GM18951 (cell line): ENCODE results near the gene FKBP6.

ENCODE experiments used
- POLR2A ChIP-seq: IDR thresholded peaks from 4 replicates; pipeline ENCODE4 v1.6.1; 2011; ENCODE audit warnings: mild to moderate bottlenecking; ENCODE audit not compliant: insufficient read length, insufficient read depth; ENCODE audit errors: extremely low read depth
- in situ Hi-C: fragments of 300-500 bp; cut with MboI; formaldehyde crosslinking; loops from one replicate; pipeline ENCODE4 v1.12.0; 2022; ENCODE audit warnings: low sequenced_read_pairs, mixed read lengths, inconsistent platforms; ENCODE audit not compliant: unreplicated experiment

FKBP6 gene

DNA sequence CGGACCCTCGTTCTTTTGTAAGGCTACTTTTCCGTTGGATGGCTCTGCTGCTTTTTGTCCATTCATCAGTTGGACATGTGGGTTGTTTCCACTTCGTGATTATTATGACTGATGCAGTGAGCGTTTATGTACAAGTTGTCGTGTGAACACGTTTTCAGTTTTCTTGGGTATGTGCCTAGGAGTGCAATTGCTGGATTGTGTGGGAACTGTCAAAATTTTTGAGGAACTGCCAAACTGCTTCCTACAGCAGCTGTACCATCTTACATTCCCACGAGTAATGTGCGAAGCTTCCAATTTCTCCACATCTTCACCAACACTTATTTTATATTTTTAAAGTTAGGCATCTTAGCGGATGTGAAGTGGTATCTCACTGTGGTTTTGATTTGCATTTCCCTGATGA is 10.4 kb downstream of the FKBP6 start:
- TF ChIP-seq POLR2A, result no peak
- in situ Hi-C loops, result no loop called here

DNA sequence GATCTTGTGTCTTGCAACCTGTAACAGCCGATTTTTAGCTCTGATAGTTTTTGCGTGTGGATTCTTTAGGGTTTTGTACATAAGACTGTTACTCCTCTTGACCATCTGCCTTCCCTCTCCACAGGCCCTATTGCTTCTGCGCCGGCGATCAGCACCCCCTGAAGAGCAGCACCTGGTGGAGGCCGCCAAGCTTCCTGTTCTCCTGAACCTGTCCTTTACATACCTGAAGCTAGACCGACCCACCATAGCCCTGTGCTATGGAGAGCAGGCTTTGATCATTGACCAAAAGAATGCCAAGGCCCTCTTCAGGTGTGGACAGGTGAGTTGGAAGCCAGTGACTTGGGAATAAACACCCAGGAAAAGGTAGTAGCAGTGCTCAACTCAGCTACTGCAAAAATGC is 12.6 kb downstream of the FKBP6 start:
- in situ Hi-C loops, result no loop called here
- TF ChIP-seq POLR2A, result no peak

DNA sequence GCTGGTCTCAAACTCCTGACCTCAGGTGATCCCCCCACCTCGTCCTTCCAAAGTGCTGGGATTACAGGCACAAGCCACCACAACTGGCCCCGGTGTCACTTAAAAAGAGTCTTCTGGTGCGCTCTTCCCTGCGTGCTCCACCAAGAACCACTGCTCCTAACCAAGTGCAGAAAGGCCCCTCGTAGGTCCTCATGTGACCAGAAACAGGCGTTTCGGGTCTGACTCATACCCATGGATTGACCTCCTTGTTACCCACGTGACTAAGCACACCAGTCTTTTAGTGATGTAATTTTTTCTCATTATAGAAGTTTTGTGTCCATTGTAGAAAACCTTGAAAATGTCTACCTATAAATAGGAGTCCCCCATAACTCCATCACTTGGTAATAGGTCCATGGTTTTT is 13.9 kb downstream of the FKBP6 start:
- TF ChIP-seq POLR2A, result no peak
- in situ Hi-C loops, result no loop called here

GRCh38 chr7:73342645-73343044 is 14.7 kb downstream of the FKBP6 start:
- TF ChIP-seq POLR2A, result no peak
- in situ Hi-C loops, result no loop called here

DNA sequence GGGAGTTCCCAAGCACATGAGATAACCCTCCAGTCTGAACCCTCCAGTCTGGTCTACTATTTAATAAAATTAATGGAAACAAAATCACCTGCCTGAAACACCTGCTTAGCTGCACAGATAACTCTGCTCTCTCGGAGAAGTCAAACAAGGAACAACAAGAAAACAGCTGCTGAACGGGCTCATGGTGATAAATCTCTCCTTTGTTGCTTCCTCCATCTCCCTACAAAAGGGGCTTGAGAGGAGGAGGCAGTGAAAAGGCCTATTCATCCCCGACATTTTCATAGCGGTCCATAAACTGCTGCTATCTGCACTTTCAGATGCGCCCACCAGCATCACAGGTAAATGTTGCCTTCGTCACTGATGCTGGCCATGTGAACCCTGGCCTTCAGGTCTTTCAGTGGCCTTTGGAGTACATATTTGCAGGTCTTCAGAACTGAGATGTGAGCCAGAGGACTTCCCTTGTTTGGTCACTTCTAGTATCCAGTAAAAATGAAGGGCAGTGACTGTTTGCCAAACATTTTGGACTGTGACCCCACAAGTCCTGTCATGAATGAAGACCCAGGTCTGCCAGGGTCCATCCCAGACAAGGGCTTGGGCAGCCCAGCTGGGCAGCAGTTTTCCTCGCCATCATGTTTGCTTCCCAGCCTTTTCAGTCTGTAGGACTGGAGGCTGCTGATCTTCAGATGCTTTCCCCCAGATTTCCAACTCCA is 15.9 kb downstream of the FKBP6 start:
- TF ChIP-seq POLR2A, result no peak
- in situ Hi-C loops, result no loop called here

DNA sequence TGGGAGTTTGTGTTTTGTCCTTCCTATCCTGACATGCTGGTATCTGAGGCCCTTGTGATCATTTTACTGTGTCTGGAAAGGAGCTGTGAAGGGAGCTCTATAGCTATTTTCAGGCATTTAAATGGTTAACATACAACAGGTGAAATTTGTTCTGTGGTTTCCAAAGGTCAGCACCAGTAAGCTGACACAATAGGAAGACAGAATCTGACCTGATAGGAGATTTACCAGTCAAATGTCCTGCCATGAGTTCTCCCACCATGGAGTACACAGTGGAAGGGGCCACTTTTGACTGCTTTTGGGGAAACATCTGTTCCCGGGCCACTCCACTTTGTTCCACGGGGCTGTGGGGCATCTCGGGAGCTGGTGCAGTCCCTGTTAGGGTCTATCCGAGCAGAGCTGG is 17.6 kb downstream of the FKBP6 start:
- in situ Hi-C loops, result no loop called here
- TF ChIP-seq POLR2A, result no peak

- no peak for TF ChIP-seq POLR2A
- in situ Hi-C loops, result no loop called here
These were observed 18.0 kb downstream of the FKBP6 start for GRCh38 chr7:73345951-73346350.

- in situ Hi-C loops, result no loop called here
- no peak for TF ChIP-seq POLR2A
These were observed 21.8 kb downstream of the FKBP6 start for GRCh38 chr7:73349763-73350162.

- TF ChIP-seq POLR2A, result no peak
- in situ Hi-C loops, result no loop called here
These were observed 22.5 kb downstream of the FKBP6 start for GRCh38 chr7:73350306-73351068.

DNA sequence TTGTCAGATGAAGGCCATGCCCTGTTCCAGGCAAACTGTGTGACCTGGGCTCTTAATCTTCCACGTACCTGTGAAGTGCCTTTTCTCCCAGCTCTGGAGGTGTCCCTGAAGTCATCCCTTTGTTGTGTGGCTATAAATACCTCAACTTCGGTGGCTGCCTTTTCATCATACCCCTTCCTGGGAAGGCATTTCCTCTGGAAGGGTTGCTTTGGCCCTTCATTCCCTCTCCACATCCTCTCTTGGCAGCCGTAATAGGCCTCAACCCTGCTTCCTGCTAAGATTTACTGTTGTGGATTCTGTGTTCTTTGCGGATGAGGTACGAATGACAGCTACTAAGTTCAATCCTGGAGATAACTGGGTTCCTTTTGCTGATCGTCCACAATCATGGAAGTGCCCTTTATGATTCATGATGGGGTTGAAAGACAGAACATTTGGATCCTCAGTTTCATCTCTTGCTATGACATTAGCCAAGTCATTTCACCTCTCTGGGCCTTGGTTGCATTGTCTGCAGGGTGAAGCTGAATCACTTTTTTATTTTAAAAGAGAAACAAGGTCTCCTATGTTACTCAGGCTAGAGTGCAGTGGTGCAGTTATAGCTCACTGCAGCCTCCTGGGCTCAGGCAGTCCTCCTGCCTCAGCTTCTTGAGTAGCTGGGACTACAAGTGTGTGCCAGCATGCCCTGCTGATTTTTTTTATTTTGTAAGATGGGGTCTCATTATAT is 23.6 kb downstream of the FKBP6 start:
- in situ Hi-C loops, result no loop called here
- no peak for TF ChIP-seq POLR2A

- in situ Hi-C loops, result no loop called here
- TF ChIP-seq POLR2A, result no peak
These were observed 24.8 kb downstream of the FKBP6 start for GRCh38 chr7:73352784-73353183.

- TF ChIP-seq POLR2A, result no peak
- in situ Hi-C loops, result no loop called here
These were observed 25.3 kb downstream of the FKBP6 start for GRCh38 chr7:73353243-73353642.

GRCh38 chr7:73354196-73354595 is 26.2 kb downstream of the FKBP6 start:
- no peak for TF ChIP-seq POLR2A
- in situ Hi-C loops, result no loop called here
